Fibroblast of mammary gland (primary cell): Measurements from ENCODE around the gene DPH2.

ENCODE experiments used
- DNase-seq: peaks from one replicate; pipeline ENCODE4 v3.0.0-alpha.2; 2010; ENCODE audit warnings: low read depth
- H3K4me3 ChIP-seq: 2 replicates; pipeline ENCODE4 v1.5.1; 2011; ENCODE audit warnings: low read depth, mild to moderate bottlenecking, low read length, moderate library complexity; ENCODE audit not compliant: control insufficient read depth
- CTCF ChIP-seq: conservative IDR thresholded peaks from 2 replicates; pipeline ENCODE4 v1.5.1; 2011; ENCODE audit warnings: low read depth, low read length, inconsistent platforms; ENCODE audit not compliant: control insufficient read depth, insufficient read depth

Gene DPH2

GRCh38 chr1:43994071-43994470 lies 24.3 kb downstream of the DPH2 start:
- no peak for TF ChIP-seq CTCF
- no peak for DNase-seq
- no peak overlapping the region for H3K4me3 ChIP-seq

GRCh38 chr1:43994794-43995790 lies 25.3 kb downstream of the DPH2 start:
- H3K4me3 ChIP-seq: no peak overlapping the region
- DNase-seq: peak; percentile 47
- TF ChIP-seq CTCF: peak; percentile 51

DNA sequence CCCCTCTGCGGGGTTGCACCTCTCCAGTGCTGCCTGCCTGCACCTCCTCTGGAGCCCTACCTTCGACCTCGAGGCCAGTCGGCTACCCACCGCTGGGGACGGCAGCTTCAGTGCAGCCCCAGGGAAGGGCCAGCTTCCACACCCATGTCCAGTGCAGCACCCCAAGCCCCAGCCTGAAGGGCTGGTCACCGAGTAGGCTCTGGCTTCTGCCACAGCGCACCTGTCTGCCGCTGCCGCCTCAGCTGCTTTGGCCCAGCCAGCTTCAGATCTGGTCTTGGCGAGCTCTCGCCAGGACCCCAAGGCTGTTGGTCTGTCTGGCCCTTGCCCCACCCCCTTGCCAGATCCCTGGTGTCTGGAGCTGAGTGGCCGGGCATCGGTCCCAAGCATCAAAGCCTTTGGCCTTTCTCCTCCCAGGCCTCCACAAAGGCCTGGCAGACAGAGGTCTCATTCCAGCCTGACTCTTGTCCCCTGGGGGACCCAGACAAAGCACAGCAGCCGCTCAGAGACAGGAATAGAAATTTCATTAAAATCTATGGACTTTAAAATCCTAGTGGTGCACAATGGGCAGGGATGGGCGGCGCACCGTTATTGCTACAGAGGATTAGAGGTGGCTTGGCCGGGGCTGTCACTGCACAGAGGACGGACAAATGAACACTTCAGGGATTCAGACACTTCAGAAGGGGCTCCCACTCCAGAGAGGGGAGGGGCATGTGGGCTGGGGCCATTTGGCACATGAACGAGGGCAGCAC lies 26.3 kb downstream of the DPH2 start:
- no peak for TF ChIP-seq CTCF
- H3K4me3 ChIP-seq: no peak overlapping the region
- DNase-seq: no peak

GRCh38 chr1:43996733-43997115 lies 26.9 kb downstream of the DPH2 start:
- DNase-seq: no peak
- TF ChIP-seq CTCF: no peak
- H3K4me3 ChIP-seq: no peak overlapping the region

DNA sequence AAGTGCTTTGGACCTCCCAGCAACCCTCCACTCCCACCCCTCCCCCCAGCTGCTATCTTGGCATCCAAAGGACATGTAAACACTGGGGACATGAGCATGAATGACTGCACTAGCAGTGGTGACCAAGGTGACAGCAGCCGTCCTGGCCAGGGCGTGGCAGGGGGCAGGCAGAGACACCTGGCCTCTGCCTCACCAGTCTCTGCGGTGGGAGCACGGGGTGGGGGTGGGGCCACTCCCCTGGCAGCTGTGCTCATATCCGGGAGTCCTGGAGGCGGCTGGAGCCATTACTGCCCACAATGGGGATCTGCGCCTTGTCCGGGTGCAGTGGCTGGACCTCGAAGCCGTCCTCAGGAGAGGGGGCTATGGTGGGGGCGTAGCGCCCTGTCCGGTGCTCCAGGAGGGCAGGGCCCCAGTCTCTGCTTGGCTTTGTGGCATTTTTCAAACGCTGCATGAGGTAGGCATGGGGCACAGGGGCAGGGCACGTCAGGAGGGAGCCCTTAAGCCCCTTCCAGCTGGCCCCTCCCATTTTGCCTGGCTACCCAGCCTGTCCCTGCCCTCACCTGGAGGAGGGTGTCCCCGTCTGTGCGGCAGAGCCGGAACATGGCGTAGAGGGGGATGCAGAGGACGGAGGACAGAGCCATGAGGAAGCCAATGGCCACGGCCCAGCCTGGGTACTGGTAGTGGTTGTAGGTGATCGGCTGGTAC lies 27.6 kb downstream of the DPH2 start:
- no peak for DNase-seq
- no peak overlapping the region for H3K4me3 ChIP-seq
- no peak for TF ChIP-seq CTCF

DNA sequence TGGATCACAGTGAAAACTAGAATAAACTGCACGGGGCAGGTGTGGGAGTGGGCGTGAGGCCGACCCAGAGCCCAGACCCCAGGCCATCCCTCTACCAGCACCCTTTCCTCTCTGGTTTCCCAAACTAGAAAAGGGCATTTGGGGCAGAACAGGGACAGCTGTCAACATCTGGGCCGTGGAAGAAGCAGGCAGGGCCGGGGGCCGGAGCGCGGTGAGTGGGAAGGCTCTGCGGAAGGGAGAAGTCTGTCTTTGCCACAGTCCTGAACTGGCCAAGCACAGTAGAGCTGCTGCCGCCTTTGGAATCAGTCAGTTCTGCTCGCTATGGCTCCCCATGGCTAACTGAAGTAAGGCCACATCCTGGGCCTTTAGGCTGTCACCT lies 28.2 kb downstream of the DPH2 start:
- no peak for DNase-seq
- no peak for TF ChIP-seq CTCF
- no peak overlapping the region for H3K4me3 ChIP-seq
